ENCODE measurements around the gene SF1. TPM values are rescaled to one million over a fixed set of nuclear protein-coding genes. Genes with fewer than 3 reads are reported as not detected.
A peak's percentile ranks its signal among the peaks of the same experiment; 100 is the strongest.

SF1 gene
- total RNA-seq, 1 donor from 2014 or later, result 278 TPM

- TF ChIP-seq CTCF (IDR thresholded peaks at IDR 0.05) (no peak), POLR2A (IDR thresholded peaks at IDR 0.05) (no peak), POLR2AphosphoS5 (IDR thresholded peaks at IDR 0.05; ENCODE audit: insufficient read depth in 1 of 2, low read depth in 1 of 2) (no peak)
- Histone ChIP-seq H3K27ac (no peak overlapping the region), H3K4me1 (peaks cover 38% of the 10 kb centered on the region), H3K27me3 (no peaks in the 10 kb centered on the region), H3K36me3 (peaks cover 12 to 98% of the 10 kb centered on the region in 2 donors), H3K9me3 (no peaks in the 10 kb centered on the region), H3K4me3 (no peak overlapping the region)
- intact Hi-C loops (cut with DNase I), result no loop called here
- DNase-seq (ENCODE audit: extremely low spot score in 2 of 2), result no peak
These were observed 10.0 kb downstream of the SF1 start for GRCh38 chr11:64768300-64768694.

GRCh38 chr11:64767344-64768299, 10.7 kb downstream of the SF1 start:
- intact Hi-C loops (cut with DNase I), result no loop called here
- Histone ChIP-seq H3K36me3 (peaks cover 12 to 98% of the 10 kb centered on the region in 2 donors), H3K4me1 (peaks cover 38% of the 10 kb centered on the region), H3K27me3 (no peaks in the 10 kb centered on the region), H3K4me3 (no peak overlapping the region), H3K27ac (no peak overlapping the region), H3K9me3 (no peaks in the 10 kb centered on the region)
- no peak for DNase-seq (ENCODE audit: extremely low spot score in 2 of 2)
- peak; percentile 39 to 45 (median 40) for TF ChIP-seq CTCF (IDR thresholded peaks at IDR 0.05)
- no peak for TF ChIP-seq POLR2A (IDR thresholded peaks at IDR 0.05)

- Histone ChIP-seq H3K36me3 (peaks cover 12 to 98% of the 10 kb centered on the region in 2 donors), H3K9me3 (no peaks in the 10 kb centered on the region), H3K27ac (no peak overlapping the region), H3K4me3 (no peak overlapping the region), H3K27me3 (no peaks in the 10 kb centered on the region), H3K4me1 (peaks cover 35% of the 10 kb centered on the region)
- TF ChIP-seq CTCF (IDR thresholded peaks at IDR 0.05) (no peak), POLR2A (IDR thresholded peaks at IDR 0.05) (no peak)
- intact Hi-C loops (cut with DNase I), result no loop called here
- no peak for DNase-seq (ENCODE audit: extremely low spot score in 2 of 2)
These were observed 11.5 kb downstream of the SF1 start for GRCh38 chr11:64766881-64767280.

GRCh38 chr11:64765851-64766665, 12.3 kb downstream of the SF1 start:
- intact Hi-C loops (cut with DNase I), result no loop called here
- Histone ChIP-seq H3K4me1 (peaks cover 36% of the 10 kb centered on the region), H3K27ac (no peak overlapping the region), H3K9me3 (no peaks in the 10 kb centered on the region), H3K27me3 (no peaks in the 10 kb centered on the region), H3K36me3 (peaks cover 12 to 92% of the 10 kb centered on the region in 2 donors), H3K4me3 (no peak overlapping the region)
- TF ChIP-seq POLR2A (IDR thresholded peaks at IDR 0.05) (no peak), CTCF (IDR thresholded peaks at IDR 0.05) (no peak), POLR2AphosphoS5 (IDR thresholded peaks at IDR 0.05; ENCODE audit: insufficient read depth in 1 of 2, low read depth in 1 of 2) (no peak)
- DNase-seq (ENCODE audit: extremely low spot score in 2 of 2), result no peak

Data from vagina (tissue), 2 donors.